Measurements from ENCODE around the gene ACSS3.

ACSS3 gene

GRCh38 chr12:81296556-81297305 is 218.9 kb downstream of the ACSS3 start:
- no peak for DNase-seq (ENCODE audit: low spot score)

GRCh38 chr12:81297601-81298000 is 219.7 kb downstream of the ACSS3 start:
- DNase-seq (ENCODE audit: low spot score) = no peak

GRCh38 chr12:81300454-81300853 is 222.6 kb downstream of the ACSS3 start:
- no peak for DNase-seq (ENCODE audit: low spot score)

GRCh38 chr12:81303935-81304334 is 226.1 kb downstream of the ACSS3 start:
- DNase-seq (ENCODE audit: low spot score) = no peak

Data from left forelimb (tissue), 1 donor.